ENCODE data around the gene NANOS2. TPM values are rescaled to one million over a fixed set of nuclear protein-coding genes. Genes with fewer than 3 reads are reported as not detected.
"Not testable (repeated sequence)": the region's sequence is repeated elsewhere in the genome, so short reads cannot be mapped to it uniquely, and the experiment has no call there.

The NANOS2 gene
- total RNA-seq, 1 donor = not detected

DNA sequence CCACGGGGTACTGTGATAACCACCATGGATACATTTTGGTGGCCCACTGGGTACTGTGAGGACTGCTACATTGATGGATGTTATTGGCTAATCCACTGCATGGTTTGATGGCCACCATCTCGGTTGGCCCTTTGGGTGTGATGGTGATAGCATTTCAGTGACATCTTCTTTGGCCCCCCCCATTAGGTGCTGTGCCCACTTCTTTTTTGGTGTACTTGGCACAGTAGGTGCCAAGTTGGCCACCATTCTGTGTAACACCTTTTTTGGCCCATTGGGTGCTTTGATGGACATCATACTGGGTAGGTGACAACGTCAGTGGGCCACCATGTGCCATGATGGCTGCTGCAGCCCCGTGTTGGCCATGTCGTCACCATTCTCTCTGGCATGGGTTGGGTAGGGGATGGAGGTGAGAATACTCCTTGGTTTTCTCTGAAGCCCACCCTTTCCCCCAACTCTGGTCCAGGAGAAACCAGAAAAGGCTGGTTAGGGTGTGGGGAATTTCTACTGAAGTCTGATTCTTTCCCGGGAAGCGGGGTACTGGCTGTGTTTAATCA is 41.3 kb downstream of the NANOS2 start:
- no peaks in the 10 kb centered on the region for H3K79me2 ChIP-seq (ENCODE audit: insufficient read depth, low read length)
- TF ChIP-seq, protein P1, sequence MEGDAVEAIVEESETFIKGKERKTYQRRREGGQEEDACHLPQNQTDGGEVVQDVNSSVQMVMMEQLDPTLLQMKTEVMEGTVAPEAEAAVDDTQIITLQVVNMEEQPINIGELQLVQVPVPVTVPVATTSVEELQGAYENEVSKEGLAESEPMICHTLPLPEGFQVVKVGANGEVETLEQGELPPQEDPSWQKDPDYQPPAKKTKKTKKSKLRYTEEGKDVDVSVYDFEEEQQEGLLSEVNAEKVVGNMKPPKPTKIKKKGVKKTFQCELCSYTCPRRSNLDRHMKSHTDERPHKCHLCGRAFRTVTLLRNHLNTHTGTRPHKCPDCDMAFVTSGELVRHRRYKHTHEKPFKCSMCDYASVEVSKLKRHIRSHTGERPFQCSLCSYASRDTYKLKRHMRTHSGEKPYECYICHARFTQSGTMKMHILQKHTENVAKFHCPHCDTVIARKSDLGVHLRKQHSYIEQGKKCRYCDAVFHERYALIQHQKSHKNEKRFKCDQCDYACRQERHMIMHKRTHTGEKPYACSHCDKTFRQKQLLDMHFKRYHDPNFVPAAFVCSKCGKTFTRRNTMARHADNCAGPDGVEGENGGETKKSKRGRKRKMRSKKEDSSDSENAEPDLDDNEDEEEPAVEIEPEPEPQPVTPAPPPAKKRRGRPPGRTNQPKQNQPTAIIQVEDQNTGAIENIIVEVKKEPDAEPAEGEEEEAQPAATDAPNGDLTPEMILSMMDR (IDR thresholded peaks at IDR 0.05; ENCODE audit: extremely low read depth, low read depth, low read length) = no peak

DNA sequence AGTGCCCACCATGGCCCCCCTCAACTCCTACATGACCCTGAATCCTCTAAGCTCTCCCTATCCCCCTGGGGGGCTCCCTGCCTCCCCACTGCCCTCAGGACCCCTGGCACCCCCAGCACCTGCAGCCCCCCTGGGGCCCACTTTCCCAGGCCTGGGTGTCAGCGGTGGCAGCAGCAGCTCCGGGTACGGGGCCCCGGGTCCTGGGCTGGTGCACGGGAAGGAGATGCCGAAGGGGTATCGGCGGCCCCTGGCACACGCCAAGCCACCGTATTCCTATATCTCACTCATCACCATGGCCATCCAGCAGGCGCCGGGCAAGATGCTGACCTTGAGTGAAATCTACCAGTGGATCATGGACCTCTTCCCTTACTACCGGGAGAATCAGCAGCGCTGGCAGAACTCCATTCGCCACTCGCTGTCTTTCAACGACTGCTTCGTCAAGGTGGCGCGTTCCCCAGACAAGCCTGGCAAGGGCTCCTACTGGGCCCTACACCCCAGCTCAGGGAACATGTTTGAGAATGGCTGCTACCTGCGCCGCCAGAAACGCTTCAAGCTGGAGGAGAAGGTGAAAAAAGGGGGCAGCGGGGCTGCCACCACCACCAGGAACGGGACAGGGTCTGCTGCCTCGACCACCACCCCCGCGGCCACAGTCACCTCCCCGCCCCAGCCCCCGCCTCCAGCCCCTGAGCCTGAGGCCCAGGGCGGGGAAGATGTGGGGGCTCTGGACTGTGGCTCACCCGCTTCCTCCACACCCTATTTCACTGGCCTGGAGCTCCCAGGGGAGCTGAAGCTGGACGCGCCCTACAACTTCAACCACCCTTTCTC is 42.3 kb downstream of the NANOS2 start:
- H3K4me2 ChIP-seq (ENCODE audit: insufficient read depth, low read length) = no peak overlapping the region
- TF ChIP-seq, protein P1 (IDR thresholded peaks at IDR 0.05; ENCODE audit: extremely low read depth, low read depth, low read length) = no peak
- H2AFZ ChIP-seq (ENCODE audit: low read length) = no peak overlapping the region

More for the DNA sequence above, 41.3 kb downstream of the NANOS2 start:
- Histone ChIP-seq H3K4me3 (ENCODE audit: insufficient read depth, low read length) (no peak overlapping the region), H3K36me3 (ENCODE audit: insufficient read depth, low read length) (no peaks in the 10 kb centered on the region), H3K4me1 (ENCODE audit: insufficient read depth, low read length) (peaks cover 3% of the 10 kb centered on the region), H3K4me2 (ENCODE audit: insufficient read depth, low read length) (no peak overlapping the region), H4K20me1 (ENCODE audit: insufficient read depth, low read length) (no peaks in the 10 kb centered on the region), H2AFZ (ENCODE audit: low read length) (no peak overlapping the region), H3K9me3 (ENCODE audit: low read depth, low read length) (no peaks in the 10 kb centered on the region), H3K27me3 (ENCODE audit: insufficient read depth, low read length) (peaks cover 13% of the 10 kb centered on the region), H3K27ac (ENCODE audit: low read depth, low read length) (no peak overlapping the region)
- DNase-seq (ENCODE audit: insufficient read length, low spot score, missing footprints) = peak; percentile 45

DNA sequence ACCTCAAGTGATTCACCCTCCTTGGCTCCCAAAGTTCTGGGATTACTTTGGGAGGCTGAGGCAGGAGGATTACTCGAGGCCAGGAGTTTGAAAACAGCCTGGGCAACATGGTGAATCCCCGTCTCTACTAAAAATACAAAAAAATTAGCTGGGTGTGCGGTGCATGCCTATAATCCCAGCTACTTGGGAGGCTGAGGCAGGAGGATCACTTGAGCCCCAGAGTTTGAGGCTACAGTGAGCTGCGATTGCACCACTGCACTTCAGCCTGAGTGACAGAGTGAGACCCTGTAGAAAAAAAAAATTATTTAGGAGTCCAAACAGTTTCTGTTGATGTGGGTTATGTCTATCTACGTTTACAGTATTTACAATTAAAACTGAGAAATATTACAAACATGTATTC is 43.8 kb downstream of the NANOS2 start:
- H3K9me3 ChIP-seq (ENCODE audit: low read depth, low read length) = no peaks in the 10 kb centered on the region
- no peaks in the 10 kb centered on the region for H4K20me1 ChIP-seq (ENCODE audit: insufficient read depth, low read length)
- no peaks in the 10 kb centered on the region for H3K36me3 ChIP-seq (ENCODE audit: insufficient read depth, low read length)
- peaks cover 27% of the 10 kb centered on the region for H3K27me3 ChIP-seq (ENCODE audit: insufficient read depth, low read length)
- no peak overlapping the region for H3K27ac ChIP-seq (ENCODE audit: low read depth, low read length)
- TF ChIP-seq, protein P1 (IDR thresholded peaks at IDR 0.05; ENCODE audit: extremely low read depth, low read depth, low read length) = no peak
- H3K4me1 ChIP-seq (ENCODE audit: insufficient read depth, low read length) = no peaks in the 10 kb centered on the region
- no peak overlapping the region for H2AFZ ChIP-seq (ENCODE audit: low read length)
- no peaks in the 10 kb centered on the region for H3K79me2 ChIP-seq (ENCODE audit: insufficient read depth, low read length)
- DNase-seq (ENCODE audit: insufficient read length, low spot score, missing footprints) = no peak
- H3K4me2 ChIP-seq (ENCODE audit: insufficient read depth, low read length) = no peak overlapping the region
- H3K4me3 ChIP-seq (ENCODE audit: insufficient read depth, low read length) = no peak overlapping the region

More for the DNA sequence above, 42.3 kb downstream of the NANOS2 start:
- H3K4me3 ChIP-seq (ENCODE audit: insufficient read depth, low read length) = no peak overlapping the region
- peak; percentile 47 for DNase-seq (ENCODE audit: insufficient read length, low spot score, missing footprints)
- H3K36me3 ChIP-seq (ENCODE audit: insufficient read depth, low read length) = no peaks in the 10 kb centered on the region
- H3K9me3 ChIP-seq (ENCODE audit: low read depth, low read length) = no peaks in the 10 kb centered on the region
- H3K27ac ChIP-seq (ENCODE audit: low read depth, low read length) = no peak overlapping the region
- no peaks in the 10 kb centered on the region for H4K20me1 ChIP-seq (ENCODE audit: insufficient read depth, low read length)
- no peaks in the 10 kb centered on the region for H3K79me2 ChIP-seq (ENCODE audit: insufficient read depth, low read length)
- peaks cover 14% of the 10 kb centered on the region for H3K27me3 ChIP-seq (ENCODE audit: insufficient read depth, low read length)
- H3K4me1 ChIP-seq (ENCODE audit: insufficient read depth, low read length) = peaks cover 3% of the 10 kb centered on the region

DNA sequence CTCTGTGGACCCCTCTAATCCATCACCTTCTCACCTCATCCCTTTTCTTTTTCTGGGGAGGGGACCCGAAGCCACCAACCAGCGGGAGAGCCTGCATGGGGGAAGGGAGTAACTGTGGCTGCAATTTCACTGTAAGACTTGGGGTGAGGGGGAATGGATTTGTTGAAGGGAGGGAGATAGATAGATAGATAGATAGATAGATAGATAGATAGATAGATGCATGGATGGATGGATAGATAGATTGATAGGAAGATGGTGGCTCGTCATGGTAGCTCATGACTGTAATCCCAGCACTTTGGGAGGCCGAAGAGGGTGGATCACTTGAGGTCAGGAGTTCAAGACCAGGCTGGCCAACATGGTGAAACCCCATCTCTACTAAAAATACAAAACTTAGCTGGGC is 47.3 kb downstream of the NANOS2 start:
- DNase-seq (ENCODE audit: insufficient read length, low spot score, missing footprints); H3K27ac ChIP-seq (ENCODE audit: low read depth, low read length); H3K4me1 ChIP-seq (ENCODE audit: insufficient read depth, low read length); H3K9me3 ChIP-seq (ENCODE audit: low read depth, low read length); H3K4me2 ChIP-seq (ENCODE audit: insufficient read depth, low read length); H3K4me3 ChIP-seq (ENCODE audit: insufficient read depth, low read length); H3K36me3 ChIP-seq (ENCODE audit: insufficient read depth, low read length); H2AFZ ChIP-seq (ENCODE audit: low read length); H4K20me1 ChIP-seq (ENCODE audit: insufficient read depth, low read length); H3K79me2 ChIP-seq (ENCODE audit: insufficient read depth, low read length): not testable (repeated sequence)
- H3K27me3 ChIP-seq (ENCODE audit: insufficient read depth, low read length) = peaks cover 46% of the 10 kb centered on the region

Measured in osteoblast (primary cell).